GM10248 (cell line): ENCODE results near the gene CNBP.

Experiments used
- CTCF ChIA-PET: fragments of 300-600 bp; sonication (Branson Sonifier 250); formaldehyde crosslinking; extraction: SDS; loops from one replicate; lab custom pipeline; 2021; ENCODE audit warnings: antibody characterized with exemption; lab: Yijun Ruan, JAX
- POLR2A ChIA-PET: fragments of 350-650 bp; sonication (Branson Sonifier 250); formaldehyde crosslinking; extraction: SDS; loops from one replicate; lab custom pipeline; 2020; ENCODE audit warnings: antibody characterized with exemption; lab: Yijun Ruan, JAX
- DNase-seq: peaks from one replicate; pipeline ENCODE4 v3.0.0; 2012; ENCODE audit errors: extremely low spot score
- CTCF ChIP-seq: IDR thresholded peaks from 2 replicates; pipeline ENCODE4 v1.5.1; 2012; ENCODE audit warnings: mild to moderate bottlenecking, low read depth; ENCODE audit errors: extremely low read depth, missing control alignments, control extremely low read depth

Gene CNBP

GRCh38 chr3:129183569-129184395 is at the start of gene CNBP:
Gene CNBP, minus strand, starts transcription at chr3:129183896. Its CDS starts 12,139 bp downstream, at chr3:129171757.
- ChIA-PET CTCF (no interaction called here), POLR2A (interaction anchor here (0.5 kb wide), 1 partner anchor 50 kb away, joined by 3 read pairs; no protein-coding TSS in a partner anchor)
- no peak for TF ChIP-seq CTCF
- peak; percentile 98 for DNase-seq

GRCh38 chr3:129231331-129232119 is 47.8 kb upstream of the CNBP start:
- POLR2A ChIA-PET: no interaction called here
- DNase-seq: no peak
- TF ChIP-seq CTCF: no peak

GRCh38 chr3:129230311-129231019 is 46.8 kb upstream of the CNBP start:
- DNase-seq: no peak
- POLR2A ChIA-PET: no interaction called here
- TF ChIP-seq CTCF: no peak
- CTCF ChIA-PET: interaction anchor here (0.7 to 8.5 kb wide), 3 partner anchors 16 to 260 kb away, joined by 3 to 50 read pairs (median 4); no protein-coding TSS in a partner anchor

More at GRCh38 chr3:129231331-129232119, 47.8 kb upstream of the CNBP start:
- CTCF ChIA-PET: interaction anchor here (1.0 to 8.5 kb wide), 3 partner anchors 14 to 261 kb away, joined by 3 to 50 read pairs (median 4); no protein-coding TSS in a partner anchor

- POLR2A ChIA-PET: interaction anchor here (0.6 kb wide), 1 partner anchor 26 kb away, joined by 5 read pairs; no protein-coding TSS in a partner anchor
- TF ChIP-seq CTCF: no peak
- DNase-seq: no peak
- CTCF ChIA-PET: interaction anchor here (1.1 to 2.0 kb wide), 2 partner anchors 11 to 17 kb away, joined by 3 to 15 read pairs; no protein-coding TSS in a partner anchor
Observed at GRCh38 chr3:129228891-129229585, 45.3 kb upstream of the CNBP start.

GRCh38 chr3:129226374-129226773 is 42.7 kb upstream of the CNBP start:
- ChIA-PET CTCF (interaction anchor here (4.7 kb wide), 1 partner anchor 19 kb away, joined by 26 read pairs; no protein-coding TSS in a partner anchor), POLR2A (no interaction called here)
- DNase-seq: no peak

More at GRCh38 chr3:129226374-129226773, 42.7 kb upstream of the CNBP start:
- TF ChIP-seq CTCF: no peak
